B cell (primary cell): Measurements from ENCODE around the gene ZFR. TPM values are rescaled to one million over a fixed set of nuclear protein-coding genes. Genes with fewer than 3 reads are reported as not detected.

ENCODE experiments used
- ATAC-seq: fragments of 200-7000 bp; cut with Tn5 transposase; one replicate; pipeline ENCODE4 v1.10.0; 2021; ENCODE audit warnings: low read depth, mild to moderate bottlenecking, moderate number of reproducible peaks, moderate library complexity
- CTCF ChIA-PET: fragments of 350-600 bp; sonication (Branson Sonifier 250); formaldehyde crosslinking; loops from one replicate; lab custom pipeline; 2021; ENCODE audit warnings: antibody characterized with exemption, inconsistent platforms; lab: Charles Lee
- POLR2A ChIA-PET: fragments of 350-600 bp; sonication (Branson Sonifier 250); formaldehyde crosslinking; loops from one replicate; lab custom pipeline; 2021; ENCODE audit warnings: antibody characterized with exemption; lab: Charles Lee
- DNase-seq: peaks from one replicate; pipeline ENCODE4 v3.0.0; 2013
- H2AFZ ChIP-seq: 2 replicates; pipeline ENCODE4 v1.6.1; 2012; ENCODE audit warnings: mild to moderate bottlenecking, low read depth, low read length; ENCODE audit not compliant: insufficient read depth, poor library complexity, severe bottlenecking
- H3K27ac ChIP-seq, 2 donors: 1 replicate in 1 of 2; 2 replicates in 1 of 2; pipeline ENCODE4 v1.5.1; 2012 to 2013; ENCODE audit warnings: low read length in 2 of 2, mild to moderate bottlenecking in 2 of 2, moderate library complexity in 1 of 2
- H3K27me3 ChIP-seq, 4 experiments: fragments of 200-600 bp in 1 of 4; sonication (generic) in 1 of 4; replicated peaks in 1 of 4; 1 replicate in 2 of 4; 2 replicates in 2 of 4; pipeline versions ENCODE4 v1.6.1 to v1.7.0; 2013 to 2016; ENCODE audit warnings: low read length in 3 of 4, mild to moderate bottlenecking in 2 of 4, mixed read lengths in 1 of 4, moderate library complexity in 1 of 4; ENCODE audit not compliant: insufficient read depth in 4 of 4, control insufficient read depth in 3 of 4; ENCODE audit errors: control extremely low read depth in 1 of 4
- H3K36me3 ChIP-seq, 2 experiments: replicated peaks in 1 of 2; 1 replicate in 1 of 2; 2 replicates in 1 of 2; pipeline versions ENCODE4 v1.6.1 to v1.7.1; 2013; ENCODE audit warnings: low read length in 1 of 2; ENCODE audit not compliant: insufficient read depth in 2 of 2, control insufficient read depth in 1 of 2; ENCODE audit errors: control extremely low read depth in 1 of 2, extremely low read depth in 1 of 2
- H3K4me1 ChIP-seq, 2 donors: fragments of 200-600 bp in 1 of 2; sonication (generic) in 1 of 2; 1 replicate in 1 of 2; 2 replicates in 1 of 2; pipeline versions ENCODE4 v1.5.1 to v1.6.1; 2013 to 2017; ENCODE audit warnings: low read length in 2 of 2; ENCODE audit not compliant: control insufficient read depth in 2 of 2, insufficient read depth in 2 of 2
- H3K4me2 ChIP-seq: replicated peaks from 2 replicates; pipeline ENCODE3; 2012; ENCODE audit warnings: mild to moderate bottlenecking, low read depth, low read length; ENCODE audit not compliant: poor library complexity, severe bottlenecking
- H3K4me3 ChIP-seq, 5 experiments: fragments of 200-600 bp in 1 of 5; sonication (generic) in 1 of 5; 1 replicate in 3 of 5; 2 replicates in 2 of 5; pipeline versions ENCODE4 v1.5.1 to v1.7.0; 2011 to 2016; ENCODE audit warnings: low read length in 4 of 5, mild to moderate bottlenecking in 4 of 5, low read depth in 2 of 5, control low read depth in 1 of 5, moderate library complexity in 1 of 5; ENCODE audit not compliant: insufficient read depth in 1 of 5; ENCODE audit errors: control extremely low read depth in 1 of 5, extremely low read depth in 1 of 5
- H3K79me2 ChIP-seq: fragments of 200-600 bp; sonication (generic); one replicate; pipeline ENCODE4 v1.6.0; 2016; ENCODE audit warnings: low read length; ENCODE audit not compliant: control insufficient read depth, insufficient read depth
- H3K9ac ChIP-seq: fragments of 200-600 bp; sonication (generic); 2 replicates; pipeline ENCODE4 v1.6.1; 2017; ENCODE audit warnings: mild to moderate bottlenecking, low read length, moderate library complexity
- H3K9me3 ChIP-seq, 3 donors: one replicate each; pipeline versions ENCODE4 v1.6.1 to v1.7.1; 2013; ENCODE audit warnings: low read length in 2 of 3; ENCODE audit not compliant: control insufficient read depth in 2 of 3, insufficient read depth in 1 of 3; ENCODE audit errors: control extremely low read depth in 1 of 3
- H4K20me1 ChIP-seq: 2 replicates; pipeline ENCODE4 v1.6.0; 2012; ENCODE audit warnings: mild to moderate bottlenecking, low read length; ENCODE audit not compliant: insufficient read depth, control insufficient read depth, poor library complexity, severe bottlenecking
- H3K27ac Mint-ChIP-seq: one replicate; pipeline ENCODE4 v1.8.0; 2021; ENCODE audit warnings: mixed read lengths
- H3K27me3 Mint-ChIP-seq: one replicate; pipeline ENCODE4 v1.8.0; 2021; ENCODE audit warnings: mixed read lengths
- H3K4me1 Mint-ChIP-seq: one replicate; pipeline ENCODE4 v1.8.0; 2021; ENCODE audit warnings: mixed read lengths
- H3K4me3 Mint-ChIP-seq: one replicate; pipeline ENCODE4 v1.8.0; 2021; ENCODE audit warnings: mixed read lengths
- H3K9me3 Mint-ChIP-seq: one replicate; pipeline ENCODE4 v1.8.0; 2022; ENCODE audit warnings: mixed read lengths; ENCODE audit not compliant: insufficient read depth
- EZH2 ChIP-seq: IDR thresholded peaks from 2 replicates; pipeline ENCODE4 v1.6.1; 2012; ENCODE audit warnings: borderline replicate concordance, low read depth, mild to moderate bottlenecking, moderate library complexity, low read length; ENCODE audit not compliant: insufficient read depth, poor library complexity, severe bottlenecking
- WGBS: methylation state at CpG from one replicate; pipeline ENCODE4 v1.1.5; 2013; ENCODE audit warnings: missing lambda C conversion rate; ENCODE audit not compliant: insufficient coverage; 5-methylcytosine and 5-hydroxymethylcytosine counted together
- intact Hi-C: fragments of 100-400 bp; cut with micrococcal nuclease; formaldehyde crosslinking; loops from one replicate; pipeline ENCODE4 v1.10.0; 2022
- polyA plus RNA-seq: library from polyadenylated mRNA; depleted of rRNA; stranded (reverse); fragments of >200 nt; gene quantifications from 2 replicates; pipeline ENCODE4 v1.2.3, GENCODE V29; 2012
- total RNA-seq, 2 donors: library from RNA; stranded (reverse); fragments of 120-200 nt in 1 of 2; gene quantifications; 1 replicate in 1 of 2; 2 replicates in 1 of 2; pipeline versions ENCODE4 v1.2.3 to v1.2.4, GENCODE V29; 2013 to 2022
- TF ChIP-seq, protein P1 (sequence below): fragments of 200-600 bp; IDR thresholded peaks from one replicate; pipeline ENCODE4 v1.8.0; 2022; ENCODE audit warnings: antibody characterized with exemption, mild to moderate bottlenecking

ZFR gene
- total and polyA plus RNA-seq, 2 donors (not counting 1 experiment from before 2014, with no cell fraction given), result 31.4 to 69.0 TPM

DNA sequence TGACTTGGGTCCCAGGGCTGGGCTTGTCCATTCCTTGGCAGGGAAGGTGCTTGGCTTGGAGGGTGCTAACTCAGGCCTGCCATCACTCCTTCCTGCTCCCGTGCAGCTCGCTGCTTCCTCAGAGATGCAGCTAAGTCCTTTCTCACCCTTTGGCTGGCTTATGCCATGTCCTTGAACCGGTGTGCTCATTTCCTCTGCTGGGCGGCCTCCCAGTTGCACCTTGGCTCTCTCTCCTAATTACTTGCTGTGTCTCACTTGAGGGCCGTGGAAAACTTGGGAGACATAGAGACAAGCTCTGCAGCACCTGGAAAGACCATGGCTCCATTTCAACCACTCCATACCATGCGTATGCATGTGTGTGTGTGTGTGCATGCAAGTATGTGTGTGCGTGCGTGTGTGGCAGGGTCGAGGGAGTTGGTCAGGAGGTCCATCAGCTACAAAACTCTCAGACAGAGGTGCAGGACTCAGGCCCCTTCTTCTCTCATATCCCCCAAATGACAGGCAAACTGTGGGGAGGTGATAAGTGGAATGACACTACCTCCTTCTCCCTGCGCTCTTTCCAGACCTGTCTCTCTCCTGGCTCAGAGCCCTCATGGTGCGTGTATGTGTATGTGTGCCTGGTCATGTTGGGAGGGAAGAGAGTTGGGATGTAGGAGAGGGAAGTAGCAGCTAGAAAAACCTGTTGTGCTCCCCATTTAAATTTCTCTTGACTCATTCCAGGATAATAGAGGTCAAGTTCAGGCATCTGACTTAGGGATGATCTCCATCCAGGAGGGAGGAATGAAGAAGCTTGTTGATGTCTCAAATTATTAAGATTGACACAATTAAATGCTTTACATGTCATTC lies 114.2 kb downstream of the ZFR start:
- POLR2A ChIA-PET, result interaction anchor here (1.1 kb wide), 1 partner anchor 12 kb away, joined by 11 read pairs; no protein-coding TSS in a partner anchor

More for the DNA sequence above, 114.2 kb downstream of the ZFR start:
- DNase-seq (no peak), ATAC-seq (no peak)
- TF ChIP-seq EZH2, result no peak
- TF ChIP-seq, protein P1, sequence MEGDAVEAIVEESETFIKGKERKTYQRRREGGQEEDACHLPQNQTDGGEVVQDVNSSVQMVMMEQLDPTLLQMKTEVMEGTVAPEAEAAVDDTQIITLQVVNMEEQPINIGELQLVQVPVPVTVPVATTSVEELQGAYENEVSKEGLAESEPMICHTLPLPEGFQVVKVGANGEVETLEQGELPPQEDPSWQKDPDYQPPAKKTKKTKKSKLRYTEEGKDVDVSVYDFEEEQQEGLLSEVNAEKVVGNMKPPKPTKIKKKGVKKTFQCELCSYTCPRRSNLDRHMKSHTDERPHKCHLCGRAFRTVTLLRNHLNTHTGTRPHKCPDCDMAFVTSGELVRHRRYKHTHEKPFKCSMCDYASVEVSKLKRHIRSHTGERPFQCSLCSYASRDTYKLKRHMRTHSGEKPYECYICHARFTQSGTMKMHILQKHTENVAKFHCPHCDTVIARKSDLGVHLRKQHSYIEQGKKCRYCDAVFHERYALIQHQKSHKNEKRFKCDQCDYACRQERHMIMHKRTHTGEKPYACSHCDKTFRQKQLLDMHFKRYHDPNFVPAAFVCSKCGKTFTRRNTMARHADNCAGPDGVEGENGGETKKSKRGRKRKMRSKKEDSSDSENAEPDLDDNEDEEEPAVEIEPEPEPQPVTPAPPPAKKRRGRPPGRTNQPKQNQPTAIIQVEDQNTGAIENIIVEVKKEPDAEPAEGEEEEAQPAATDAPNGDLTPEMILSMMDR, result no peak
- no peaks in the 10 kb centered on the region for H4K20me1 ChIP-seq
- H3K4me1 ChIP-seq, result no peaks in the 10 kb centered on the region
- no peaks in the 10 kb centered on the region for H3K27me3 Mint-ChIP-seq
- no peak overlapping the region for H3K4me3 Mint-ChIP-seq
- no peak overlapping the region for H3K27ac ChIP-seq
- H3K27me3 ChIP-seq, result no peaks in the 10 kb centered on the region
- no peak overlapping the region for H3K9ac ChIP-seq
- CTCF ChIA-PET, result interaction anchor here (0.6 to 6.2 kb wide), 30 partner anchors 9 to 751 kb away, joined by 3 to 289 read pairs (median 4); no protein-coding TSS in a partner anchor
- WGBS, result 92% methylated on average over 4 of the region's 11 CpGs
- no peak overlapping the region for H2AFZ ChIP-seq
- intact Hi-C loops, result no loop called here
- H3K9me3 ChIP-seq, result no peaks in the 10 kb centered on the region
- no peaks in the 10 kb centered on the region for H3K79me2 ChIP-seq
- H3K27ac Mint-ChIP-seq, result no peak overlapping the region
- H3K4me1 Mint-ChIP-seq, result peaks cover 2% of the 10 kb centered on the region
- H3K36me3 ChIP-seq, result no peaks in the 10 kb centered on the region
- no peaks in the 10 kb centered on the region for H3K9me3 Mint-ChIP-seq
- H3K4me3 ChIP-seq, result no peak overlapping the region
- H3K4me2 ChIP-seq, result no peak overlapping the region
